Muscle layer of duodenum (tissue), 2 donors: Measurements from ENCODE around the gene TBL1X.
A peak's percentile ranks its signal among the peaks of the same experiment; 100 is the strongest.

Source experiments
- H3K27ac ChIP-seq: one replicate; pipeline ENCODE4 v1.7.0; 2013; ENCODE audit warnings: mild to moderate bottlenecking, low read length
- H3K27me3 ChIP-seq: one replicate; pipeline ENCODE4 v1.7.0; 2013; ENCODE audit warnings: low read depth, mild to moderate bottlenecking, control low read depth, low read length
- H3K36me3 ChIP-seq, 2 donors: one replicate each; pipeline ENCODE4 v1.7.0; 2013; ENCODE audit warnings: low read length in 2 of 2, control low read depth in 1 of 2, mild to moderate bottlenecking in 1 of 2; ENCODE audit not compliant: insufficient read depth in 2 of 2, control insufficient read depth in 1 of 2
- H3K4me1 ChIP-seq, 2 donors: one replicate each; pipeline ENCODE4 v1.7.0; 2013; ENCODE audit warnings: low read length in 2 of 2, mild to moderate bottlenecking in 2 of 2, control low read depth in 1 of 2, moderate library complexity in 1 of 2; ENCODE audit not compliant: insufficient read depth in 2 of 2, control insufficient read depth in 1 of 2
- H3K4me3 ChIP-seq, 2 donors: one replicate each; pipeline ENCODE4 v1.7.0; 2013; ENCODE audit warnings: low read length in 2 of 2, low read depth in 1 of 2, mild to moderate bottlenecking in 1 of 2
- H3K9me3 ChIP-seq, 2 donors: one replicate each; pipeline ENCODE4 v1.7.0; 2013; ENCODE audit warnings: low read length in 2 of 2, control low read depth in 1 of 2, mild to moderate bottlenecking in 1 of 2; ENCODE audit not compliant: control insufficient read depth in 1 of 2
- donor health status: healthy.

TBL1X gene

DNA sequence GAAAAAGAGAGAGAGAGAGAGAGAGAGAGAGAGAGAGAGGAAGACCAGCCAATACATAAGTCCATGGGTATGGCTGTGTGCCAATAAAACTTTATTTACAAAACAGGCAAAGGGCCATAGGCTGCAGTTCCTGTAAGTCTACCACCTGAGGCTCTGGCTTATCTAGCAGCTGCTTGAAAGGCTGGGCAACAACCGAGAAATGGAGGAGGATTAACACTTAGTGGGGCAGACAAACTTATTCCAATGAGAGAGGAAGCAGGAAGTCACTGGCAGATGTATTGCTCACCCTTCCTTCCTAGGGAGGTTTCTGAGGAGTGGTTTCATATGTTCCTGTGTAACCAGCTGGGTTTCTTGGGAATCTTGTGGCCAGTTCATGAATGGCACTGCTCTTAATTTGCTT lies 305.5 kb downstream of the TBL1X start:
- no peak overlapping the region for H3K27ac ChIP-seq
- no peaks in the 10 kb centered on the region for H3K9me3 ChIP-seq
- no peaks in the 10 kb centered on the region for H3K36me3 ChIP-seq
- no peaks in the 10 kb centered on the region for H3K4me1 ChIP-seq
- H3K27me3 ChIP-seq: no peaks in the 10 kb centered on the region
- no peak overlapping the region for H3K4me3 ChIP-seq

GRCh38 chrX:9772943-9773342 lies 308.1 kb downstream of the TBL1X start:
- no peak overlapping the region for H3K4me3 ChIP-seq
- H3K9me3 ChIP-seq: no peaks in the 10 kb centered on the region
- no peaks in the 10 kb centered on the region for H3K27me3 ChIP-seq
- no peaks in the 10 kb centered on the region for H3K4me1 ChIP-seq
- H3K36me3 ChIP-seq: no peaks in the 10 kb centered on the region
- H3K27ac ChIP-seq: no peak overlapping the region

DNA sequence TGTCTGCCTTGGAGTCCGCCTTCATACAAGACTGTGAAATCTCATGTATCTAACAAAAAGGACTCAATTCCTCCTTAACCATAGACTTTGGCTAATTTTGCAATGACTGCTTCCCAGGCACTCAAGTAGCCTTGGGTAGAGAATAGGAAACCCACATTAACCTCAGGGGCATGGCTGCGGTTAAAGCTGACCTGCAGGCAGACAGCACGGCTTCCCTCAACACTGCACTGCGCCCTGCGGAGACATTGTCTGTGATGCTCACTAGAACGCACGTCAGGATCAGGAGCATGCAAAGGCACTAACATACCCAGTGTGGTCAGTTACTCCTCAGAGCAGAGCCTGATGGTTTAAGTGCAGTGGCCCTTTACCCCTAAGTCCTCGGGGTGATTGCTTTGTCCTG lies 311.1 kb downstream of the TBL1X start:
- Histone ChIP-seq H3K4me3 (no peak overlapping the region), H3K27ac (no peak overlapping the region), H3K4me1 (no peaks in the 10 kb centered on the region), H3K9me3 (no peaks in the 10 kb centered on the region), H3K36me3 (no peaks in the 10 kb centered on the region), H3K27me3 (no peaks in the 10 kb centered on the region)

- H3K36me3 ChIP-seq: no peaks in the 10 kb centered on the region
- H3K27ac ChIP-seq: no peak overlapping the region
- H3K4me3 ChIP-seq: no peak overlapping the region
- H3K9me3 ChIP-seq: no peaks in the 10 kb centered on the region
- H3K27me3 ChIP-seq: no peaks in the 10 kb centered on the region
- H3K4me1 ChIP-seq: peaks cover 0 to 4% of the 10 kb centered on the region in 2 donors
Observed at GRCh38 chrX:9781941-9782340, 317.1 kb downstream of the TBL1X start.

DNA sequence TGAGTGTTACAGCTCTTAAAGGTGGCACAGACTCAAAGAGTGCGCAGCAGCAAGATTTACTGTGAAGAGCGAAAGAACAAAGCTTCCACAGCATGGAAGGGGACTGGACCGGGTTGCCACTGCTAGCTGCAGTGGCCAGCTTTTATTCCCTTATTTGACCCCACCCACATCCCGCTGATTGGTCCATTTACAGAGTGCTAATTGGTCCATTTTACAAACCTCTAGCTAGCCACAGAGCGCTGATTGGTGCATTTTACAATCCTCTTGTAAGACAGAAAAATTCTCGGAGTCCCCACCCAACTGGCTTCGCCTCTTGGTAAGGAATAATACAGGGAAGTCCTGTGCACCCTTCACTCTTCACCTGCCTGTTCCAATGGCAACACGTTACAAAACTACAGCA lies 319.5 kb downstream of the TBL1X start:
- H3K27me3 ChIP-seq: no peaks in the 10 kb centered on the region
- H3K9me3 ChIP-seq: no peaks in the 10 kb centered on the region
- H3K27ac ChIP-seq: no peak overlapping the region
- H3K36me3 ChIP-seq: no peaks in the 10 kb centered on the region
- H3K4me3 ChIP-seq: no peak overlapping the region
- H3K4me1 ChIP-seq: peaks cover 0 to 4% of the 10 kb centered on the region in 2 donors

- peaks cover 0 to 4% of the 10 kb centered on the region in 2 donors for H3K4me1 ChIP-seq
- no peak overlapping the region for H3K4me3 ChIP-seq
- no peaks in the 10 kb centered on the region for H3K27me3 ChIP-seq
- no peaks in the 10 kb centered on the region for H3K9me3 ChIP-seq
- H3K27ac ChIP-seq: no peak overlapping the region
- no peaks in the 10 kb centered on the region for H3K36me3 ChIP-seq
Observed at GRCh38 chrX:9785254-9785943, 320.5 kb downstream of the TBL1X start.

GRCh38 chrX:9785944-9786797 lies 321.3 kb downstream of the TBL1X start, which contains the start of gene SHROOM2:
SHROOM2 (plus strand) TSS chrX:9786429; CDS start chrX:9786546, 117 bp downstream.
- no peaks in the 10 kb centered on the region for H3K27me3 ChIP-seq
- no peaks in the 10 kb centered on the region for H3K36me3 ChIP-seq
- no peaks in the 10 kb centered on the region for H3K9me3 ChIP-seq
- no peak within 1 kb of the TSS for H3K27ac ChIP-seq
- peak within 1 kb of the TSS; percentile 37 to 52 for H3K4me3 ChIP-seq
- H3K4me1 ChIP-seq: peaks cover 0 to 4% of the 10 kb centered on the region in 2 donors

GRCh38 chrX:9786798-9787635 lies 322.2 kb downstream of the TBL1X start:
- Histone ChIP-seq H3K27ac (no peak overlapping the region), H3K4me3 (peak overlapping the region; percentile 37 to 52), H3K27me3 (no peaks in the 10 kb centered on the region), H3K4me1 (peaks cover 0 to 4% of the 10 kb centered on the region in 2 donors), H3K9me3 (no peaks in the 10 kb centered on the region), H3K36me3 (no peaks in the 10 kb centered on the region)

DNA sequence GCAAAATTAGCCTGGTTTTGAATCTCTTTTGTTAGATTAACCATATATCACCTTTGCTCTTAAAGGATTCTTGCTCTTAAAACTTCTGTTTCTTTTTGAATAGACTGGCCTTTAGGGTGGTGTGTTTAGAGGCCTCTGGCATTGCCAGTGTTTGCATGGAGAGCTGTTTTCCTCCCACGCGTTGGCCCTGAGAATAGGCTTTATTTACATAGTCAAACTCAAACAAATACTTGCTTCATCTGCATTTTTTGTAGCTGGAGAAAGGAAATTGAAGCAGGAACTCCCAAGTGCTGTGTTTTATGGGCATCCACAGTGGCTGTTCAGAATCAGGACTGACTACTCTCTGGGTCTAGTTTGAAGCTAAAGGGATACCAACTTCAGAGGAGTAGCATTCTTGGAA lies 324.1 kb downstream of the TBL1X start:
- Histone ChIP-seq H3K4me3 (no peak overlapping the region), H3K36me3 (no peaks in the 10 kb centered on the region), H3K27ac (no peak overlapping the region), H3K9me3 (no peaks in the 10 kb centered on the region), H3K27me3 (no peaks in the 10 kb centered on the region), H3K4me1 (peaks cover 0 to 4% of the 10 kb centered on the region in 2 donors)

GRCh38 chrX:9789555-9789954 lies 324.7 kb downstream of the TBL1X start:
- Histone ChIP-seq H3K27ac (no peak overlapping the region), H3K4me1 (peaks cover 0 to 4% of the 10 kb centered on the region in 2 donors), H3K4me3 (no peak overlapping the region), H3K36me3 (no peaks in the 10 kb centered on the region), H3K9me3 (no peaks in the 10 kb centered on the region), H3K27me3 (no peaks in the 10 kb centered on the region)
